HFFc6 (cell line): ENCODE measurements around the gene TLK1. TPM values are rescaled to one million over a fixed set of nuclear protein-coding genes. Genes with fewer than 3 reads are reported as not detected.
"Not testable (repeated sequence)": the region's sequence is repeated elsewhere in the genome, so short reads cannot be mapped to it uniquely, and the experiment has no call there.

Experiments
- DNase-seq: peaks from one replicate; pipeline ENCODE4 v3.0.0-alpha.2; 2018
- H3K27ac Mint-ChIP-seq: 2 replicates; pipeline ENCODE4 v1.8.0; 2020; ENCODE audit warnings: mild to moderate bottlenecking, mixed read lengths
- H3K27me3 Mint-ChIP-seq: 2 replicates; pipeline ENCODE4 v1.8.0; 2021; ENCODE audit warnings: mild to moderate bottlenecking, moderate library complexity, mixed read lengths; ENCODE audit not compliant: insufficient read depth
- H3K36me3 Mint-ChIP-seq: 2 replicates; pipeline ENCODE4 v1.8.0; 2021; ENCODE audit warnings: low read depth, mixed read lengths
- H3K4me1 Mint-ChIP-seq: 2 replicates; pipeline ENCODE4 v1.8.0; 2020; ENCODE audit warnings: low read depth, mixed read lengths
- H3K4me3 Mint-ChIP-seq: 2 replicates; pipeline ENCODE4 v1.8.0; 2020; ENCODE audit warnings: mild to moderate bottlenecking, moderate library complexity, mixed read lengths
- H3K9me3 Mint-ChIP-seq: 2 replicates; pipeline ENCODE4 v1.8.0; 2020; ENCODE audit warnings: mild to moderate bottlenecking, mixed read lengths
- total RNA-seq, 6 experiments: library from RNA; stranded (reverse); fragmentation: NEBNext Ultra II Directional; extraction: Animal tissue kit (Norgen Biotek cat#: 25700); gene quantifications; 2 replicates in 1 of 6; 3 replicates in 5 of 6; pipeline ENCODE4 v1.2.3, GENCODE V29; 2021
- TF ChIP-seq, protein P1 (sequence below): fragments of 200-600 bp; sonication (generic); IDR thresholded peaks from 2 replicates; pipeline ENCODE4 v1.5.0; 2021; ENCODE audit warnings: antibody characterized with exemption, mild to moderate bottlenecking

Gene TLK1
- total RNA-seq, 6 experiments from 2014 or later: 46.9 to 61.1 (median 53.1) TPM

DNA sequence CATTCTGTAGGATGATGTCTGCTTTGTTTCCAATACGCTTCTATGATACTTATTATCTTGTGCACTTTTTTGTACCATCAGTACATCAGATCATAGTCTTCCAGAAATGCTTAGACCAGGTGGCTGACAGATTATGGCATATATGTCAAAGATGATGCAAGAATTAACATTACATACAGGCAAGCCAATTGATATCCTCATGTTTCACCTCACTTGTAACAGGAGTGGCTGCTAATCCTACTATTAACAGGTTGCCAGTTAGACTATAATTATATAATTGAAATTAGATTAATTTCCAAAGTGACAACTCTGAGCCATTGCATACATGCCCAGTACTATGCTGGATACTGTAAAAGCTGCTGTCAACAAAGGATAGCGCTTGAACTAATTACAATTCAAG, 77.2 kb downstream of the TLK1 start:
- TF ChIP-seq, protein P1, sequence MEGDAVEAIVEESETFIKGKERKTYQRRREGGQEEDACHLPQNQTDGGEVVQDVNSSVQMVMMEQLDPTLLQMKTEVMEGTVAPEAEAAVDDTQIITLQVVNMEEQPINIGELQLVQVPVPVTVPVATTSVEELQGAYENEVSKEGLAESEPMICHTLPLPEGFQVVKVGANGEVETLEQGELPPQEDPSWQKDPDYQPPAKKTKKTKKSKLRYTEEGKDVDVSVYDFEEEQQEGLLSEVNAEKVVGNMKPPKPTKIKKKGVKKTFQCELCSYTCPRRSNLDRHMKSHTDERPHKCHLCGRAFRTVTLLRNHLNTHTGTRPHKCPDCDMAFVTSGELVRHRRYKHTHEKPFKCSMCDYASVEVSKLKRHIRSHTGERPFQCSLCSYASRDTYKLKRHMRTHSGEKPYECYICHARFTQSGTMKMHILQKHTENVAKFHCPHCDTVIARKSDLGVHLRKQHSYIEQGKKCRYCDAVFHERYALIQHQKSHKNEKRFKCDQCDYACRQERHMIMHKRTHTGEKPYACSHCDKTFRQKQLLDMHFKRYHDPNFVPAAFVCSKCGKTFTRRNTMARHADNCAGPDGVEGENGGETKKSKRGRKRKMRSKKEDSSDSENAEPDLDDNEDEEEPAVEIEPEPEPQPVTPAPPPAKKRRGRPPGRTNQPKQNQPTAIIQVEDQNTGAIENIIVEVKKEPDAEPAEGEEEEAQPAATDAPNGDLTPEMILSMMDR: no peak
- H3K4me1 Mint-ChIP-seq: peaks cover 33% of the 10 kb centered on the region

DNA sequence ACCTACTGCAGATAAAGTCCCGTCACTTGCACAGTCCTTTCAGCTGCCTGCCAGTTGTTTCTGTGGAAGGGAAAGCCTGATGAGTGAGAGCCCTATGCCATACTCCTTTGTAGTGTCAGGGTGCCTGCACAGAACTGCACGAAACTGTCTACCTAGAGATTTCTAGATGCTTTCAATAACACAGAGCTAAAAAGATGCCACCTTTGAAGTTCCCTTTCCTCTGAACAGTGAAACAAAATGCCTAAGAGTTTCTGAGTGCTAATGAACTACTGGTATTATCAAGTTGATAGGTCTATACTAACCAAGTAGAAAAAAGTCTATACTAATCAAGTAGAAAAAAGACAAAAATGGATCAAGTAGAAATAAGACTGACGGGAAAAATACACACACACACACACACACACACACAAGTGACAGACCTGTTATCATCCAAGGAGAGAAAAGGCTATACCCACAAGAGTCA, 79.0 kb downstream of the TLK1 start:
- H3K4me3 Mint-ChIP-seq: no peak overlapping the region
- peaks cover 21% of the 10 kb centered on the region for H3K4me1 Mint-ChIP-seq
- DNase-seq: no peak
- no peaks in the 10 kb centered on the region; the same call in 1 of the 2 replicates for H3K27me3 Mint-ChIP-seq
- H3K9me3 Mint-ChIP-seq: no peaks in the 10 kb centered on the region
- TF ChIP-seq, protein P1: no peak
- H3K27ac Mint-ChIP-seq: no peak overlapping the region
- peaks cover 13% of the 10 kb centered on the region; the same call in 1 of the 2 replicates for H3K36me3 Mint-ChIP-seq

More for the DNA sequence above, 77.2 kb downstream of the TLK1 start:
- peaks cover 13% of the 10 kb centered on the region; the same call in 1 of the 2 replicates for H3K36me3 Mint-ChIP-seq
- no peaks in the 10 kb centered on the region for H3K9me3 Mint-ChIP-seq
- H3K27ac Mint-ChIP-seq: no peak overlapping the region
- no peak for DNase-seq
- H3K4me3 Mint-ChIP-seq: no peak overlapping the region
- no peaks in the 10 kb centered on the region for H3K27me3 Mint-ChIP-seq

DNA sequence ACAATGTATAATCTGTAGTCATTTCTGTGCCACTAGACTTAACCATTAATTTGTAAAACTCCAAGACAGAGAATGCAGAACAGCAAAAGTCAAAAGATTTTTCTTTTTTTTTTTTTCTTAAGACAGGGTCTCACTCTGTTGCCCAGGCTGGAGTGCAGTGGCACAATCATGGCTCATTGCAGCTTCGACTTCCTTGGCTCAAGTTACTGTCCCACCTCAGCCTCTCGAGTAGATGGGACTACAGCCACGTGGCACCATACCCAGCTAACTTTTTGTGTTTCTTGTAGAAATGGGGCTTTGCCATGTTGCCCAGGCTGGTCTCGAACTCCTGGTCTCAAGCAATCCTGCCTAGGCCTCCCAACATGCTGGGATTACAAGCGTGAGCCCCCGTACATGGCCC, 80.1 kb downstream of the TLK1 start:
- Mint-ChIP-seq H3K36me3 (peaks cover 18% of the 10 kb centered on the region), H3K4me3 (no peak overlapping the region), H3K27ac (no peak overlapping the region), H3K4me1 (peaks cover 15% of the 10 kb centered on the region; the same call in 1 of the 2 replicates), H3K27me3 (no peaks in the 10 kb centered on the region; the same call in 1 of the 2 replicates), H3K9me3 (no peaks in the 10 kb centered on the region)
- no peak for DNase-seq
- TF ChIP-seq, protein P1: no peak

DNA sequence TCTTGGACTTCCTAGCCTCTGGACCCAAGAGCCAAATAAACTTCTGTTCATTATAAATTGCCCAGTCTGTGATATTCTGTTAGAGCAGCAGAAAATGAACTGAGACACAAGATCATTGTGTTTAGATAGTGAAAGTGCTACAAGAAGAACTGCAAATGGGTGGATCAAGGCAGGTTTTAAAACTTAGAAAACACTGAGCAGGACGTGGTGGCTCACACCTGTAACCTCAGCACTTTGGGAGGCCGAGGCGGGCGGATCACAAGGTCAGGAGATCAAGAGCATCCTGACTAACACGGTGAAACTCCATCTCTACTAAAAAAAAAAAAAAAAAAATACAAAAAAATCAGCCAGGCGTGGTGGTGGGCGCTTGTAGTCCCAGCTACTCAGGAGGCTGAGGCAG, 84.3 kb downstream of the TLK1 start:
- peaks cover 31% of the 10 kb centered on the region for H3K36me3 Mint-ChIP-seq
- H3K27me3 Mint-ChIP-seq, H3K9me3 Mint-ChIP-seq, H3K4me3 Mint-ChIP-seq, DNase-seq, H3K4me1 Mint-ChIP-seq, H3K27ac Mint-ChIP-seq: not testable (repeated sequence)

DNA sequence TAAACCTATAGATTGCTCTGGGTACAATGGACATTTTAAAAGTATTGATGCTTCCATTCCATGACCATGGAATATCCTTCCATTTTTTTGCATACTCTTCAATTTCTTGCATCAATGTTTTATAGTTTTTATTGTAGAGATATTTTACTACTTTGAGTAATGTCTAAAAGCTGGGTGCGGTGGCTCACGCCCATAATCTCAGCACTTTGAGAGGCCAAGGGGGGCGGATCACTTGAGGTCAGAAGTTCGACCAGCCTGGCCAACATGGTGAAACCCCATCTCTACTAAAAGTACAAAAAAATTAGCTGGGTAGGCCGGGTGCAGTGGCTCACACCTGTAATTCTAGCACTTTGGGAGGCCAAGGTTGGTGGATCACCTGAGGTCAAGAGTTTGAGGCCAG, 88.5 kb downstream of the TLK1 start:
- no peaks in the 10 kb centered on the region for H3K4me1 Mint-ChIP-seq
- no peak overlapping the region for H3K4me3 Mint-ChIP-seq
- H3K36me3 Mint-ChIP-seq: peaks cover 31% of the 10 kb centered on the region

DNA sequence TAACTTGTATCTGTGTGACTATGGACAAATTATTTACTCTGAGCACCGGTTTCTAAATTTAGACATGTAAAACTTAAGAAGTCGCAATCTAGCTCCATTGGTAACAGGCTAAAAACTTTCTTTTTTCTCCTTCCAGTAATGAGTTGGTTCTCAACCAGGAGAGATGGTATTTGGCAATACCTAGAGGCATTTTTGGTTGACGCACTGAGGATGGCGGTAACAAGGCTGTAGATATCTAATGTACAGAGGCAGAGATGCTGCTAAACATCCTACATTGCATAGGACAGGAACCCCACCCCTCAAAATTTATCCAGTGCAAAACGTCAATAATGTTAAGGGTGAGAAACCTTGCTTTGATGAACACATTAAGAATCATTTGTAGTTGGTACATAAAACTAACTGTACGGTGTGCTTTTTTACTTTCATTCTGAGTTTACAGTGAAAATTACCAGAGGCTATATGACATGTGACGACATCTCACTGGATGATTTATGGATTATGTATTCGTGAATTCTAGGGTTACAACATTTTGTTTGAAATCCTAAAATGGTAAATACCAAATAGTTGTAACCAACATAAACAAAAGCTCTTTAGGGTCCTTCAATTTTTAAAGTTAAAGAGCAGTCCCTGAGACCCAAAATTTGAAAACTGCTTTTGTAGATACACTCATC, 91.3 kb downstream of the TLK1 start:
- TF ChIP-seq, protein P1: no peak
- H3K27ac Mint-ChIP-seq: no peak overlapping the region
- no peak overlapping the region for H3K4me3 Mint-ChIP-seq
- H3K4me1 Mint-ChIP-seq: no peaks in the 10 kb centered on the region
- no peak for DNase-seq
- peaks cover 26% of the 10 kb centered on the region for H3K36me3 Mint-ChIP-seq
- no peaks in the 10 kb centered on the region for H3K9me3 Mint-ChIP-seq
- 0 out of 2 replicates have a peak, but pooled peaks cover 2% of the 10 kb centered on the region for H3K27me3 Mint-ChIP-seq

More for the DNA sequence above, 88.5 kb downstream of the TLK1 start:
- Mint-ChIP-seq H3K27ac (no peak overlapping the region), H3K27me3 (no peaks in the 10 kb centered on the region; the same call in 1 of the 2 replicates), H3K9me3 (no peaks in the 10 kb centered on the region)
- TF ChIP-seq, protein P1: no peak
- DNase-seq: no peak
